Thyroid gland (tissue), 4 donors: ENCODE data around the gene IL34. TPM values are rescaled to one million over a fixed set of nuclear protein-coding genes. Genes with fewer than 3 reads are reported as not detected.

ENCODE experiments used
- DNase-seq, 2 donors: peaks; one replicate each; pipeline ENCODE4 v3.0.0-alpha.2; 2019
- H3K27ac ChIP-seq, 3 donors: fragments of 200-600 bp; sonication (generic); 1 replicate in 2 of 3; 2 replicates in 1 of 3; pipeline ENCODE4 v1.5.1; 2016 to 2019; ENCODE audit warnings: mild to moderate bottlenecking in 1 of 3, moderate library complexity in 1 of 3
- H3K27me3 ChIP-seq: fragments of 200-600 bp; sonication (generic); one replicate; pipeline ENCODE4 v1.5.1; 2019
- H3K36me3 ChIP-seq, 2 donors: fragments of 200-600 bp; sonication (generic); one replicate each; pipeline ENCODE4 v1.5.1; 2016 to 2019
- H3K4me1 ChIP-seq, 2 donors: fragments of 200-600 bp; sonication (generic); one replicate each; pipeline ENCODE4 v1.5.1; 2017 to 2019
- H3K4me3 ChIP-seq, 3 donors: fragments of 200-600 bp; sonication (generic); replicated peaks in 1 of 3; 1 replicate in 2 of 3; 2 replicates in 1 of 3; pipeline ENCODE4 v1.5.1; 2016; ENCODE audit warnings: mild to moderate bottlenecking in 1 of 3
- H3K9me3 ChIP-seq: fragments of 200-600 bp; sonication (generic); one replicate; pipeline ENCODE4 v1.5.1; 2017
- CTCF ChIP-seq, 6 experiments: fragments of 200-600 bp in 3 of 6; fragments of 450-650 bp in 3 of 6; sonication (generic) in 3 of 6; IDR thresholded peaks; one replicate each; pipeline ENCODE4 v1.5.1; 2016 to 2019; ENCODE audit warnings: antibody characterized with exemption in 6 of 6, mild to moderate bottlenecking in 2 of 6, inconsistent platforms in 1 of 6, moderate library complexity in 1 of 6
- POLR2A ChIP-seq, 2 donors: fragments of 450-650 bp; IDR thresholded peaks; one replicate each; pipeline ENCODE4 v1.6.1; 2017; ENCODE audit warnings: antibody characterized with exemption in 2 of 2, mild to moderate bottlenecking in 2 of 2, moderate library complexity in 1 of 2
- WGBS, 2 donors: methylation state at CpG; one replicate each; pipeline ENCODE4 v1.1.5; 2017; 5-methylcytosine and 5-hydroxymethylcytosine counted together
- intact Hi-C: fragments of 100-400 bp; cut with DNase I; formaldehyde crosslinking; loops from one replicate; pipeline ENCODE4 v1.15.1; 2023
- total RNA-seq, 4 donors: library from RNA; depleted of rRNA; stranded (reverse); fragments of >200 nt; gene quantifications; one replicate each; pipeline ENCODE4 v1.2.3, GENCODE V29; 2016

The IL34 gene
- total RNA-seq = 1 to 10 TPM; 3.5 to 9.6 (median 5.0) TPM

GRCh38 chr16:70646260-70647241 is at the start of gene IL34:
Gene IL34, plus strand, starts transcription at chr16:70646559. Its CDS starts 389 bp downstream, at chr16:70646948.
- intact Hi-C loops = loop anchor here (5.0 kb wide), 1 partner anchor 64 kb away; no protein-coding TSS in a partner anchor
- peak within 1 kb of the TSS in 1 of 3 donors; percentile 12 for H3K27ac ChIP-seq
- DNase-seq = no peak

GRCh38 chr16:70597135-70597835 is 49.1 kb upstream of the IL34 start:
- Histone ChIP-seq H3K27me3 (no peaks in the 10 kb centered on the region), H3K4me1 (peaks cover 21 to 31% of the 10 kb centered on the region in 2 donors), H3K27ac (no peak overlapping the region), H3K36me3 (no peaks in the 10 kb centered on the region), H3K4me3 (no peak overlapping the region), H3K9me3 (no peaks in the 10 kb centered on the region)
- 97 to 98% methylated on average over 4 of the region's 4 CpGs for WGBS, 2 donors
- intact Hi-C loops = no loop called here
- no peak for DNase-seq
- TF ChIP-seq POLR2A (IDR thresholded peaks at IDR 0.05) (no peak), CTCF (IDR thresholded peaks at IDR 0.05) (no peak)

More at GRCh38 chr16:70646260-70647241, at the start of gene IL34:
- H3K4me1 ChIP-seq = no peaks in the 10 kb centered on the region
- TF ChIP-seq CTCF (IDR thresholded peaks at IDR 0.05) = no peak
- TF ChIP-seq POLR2A (IDR thresholded peaks at IDR 0.05) = no peak
- no peaks in the 10 kb centered on the region for H3K9me3 ChIP-seq
- no peaks in the 10 kb centered on the region for H3K27me3 ChIP-seq
- H3K36me3 ChIP-seq = no peaks in the 10 kb centered on the region
- 85% methylated on average over 30 to 31 of the region's 39 CpGs for WGBS, 2 donors
- no peak within 1 kb of the TSS for H3K4me3 ChIP-seq

GRCh38 chr16:70598937-70599503 is 47.3 kb upstream of the IL34 start:
- Histone ChIP-seq H3K4me3 (no peak overlapping the region), H3K4me1 (peaks cover 20 to 28% of the 10 kb centered on the region in 2 donors), H3K27me3 (no peaks in the 10 kb centered on the region), H3K27ac (peak overlapping the region in 1 of 3 donors; percentile 42), H3K9me3 (no peaks in the 10 kb centered on the region), H3K36me3 (no peaks in the 10 kb centered on the region)
- DNase-seq = peak; percentile 71 to 72
- intact Hi-C loops = no loop called here
- TF ChIP-seq CTCF (IDR thresholded peaks at IDR 0.05) = no peak
- no peak for TF ChIP-seq POLR2A (IDR thresholded peaks at IDR 0.05)
- WGBS, 2 donors = 65 to 67% methylated on average over 6 of the region's 6 CpGs

GRCh38 chr16:70600730-70601129 is 45.6 kb upstream of the IL34 start:
- intact Hi-C loops = no loop called here
- Histone ChIP-seq H3K27ac (peak overlapping the region in 1 of 3 donors; percentile 66), H3K36me3 (no peaks in the 10 kb centered on the region), H3K4me3 (no peak overlapping the region), H3K4me1 (peaks cover 12 to 15% of the 10 kb centered on the region in 2 donors), H3K9me3 (no peaks in the 10 kb centered on the region), H3K27me3 (no peaks in the 10 kb centered on the region)
- 89 to 92% methylated on average over 3 of the region's 3 CpGs for WGBS, 2 donors
- TF ChIP-seq CTCF (IDR thresholded peaks at IDR 0.05) = no peak
- TF ChIP-seq POLR2A (IDR thresholded peaks at IDR 0.05) = no peak
- no peak for DNase-seq
